Renal cortex interstitium (tissue), 11 donors: ENCODE measurements around the gene PIM3. TPM values are rescaled to one million over a fixed set of nuclear protein-coding genes. Genes with fewer than 3 reads are reported as not detected.

Experiments used
- DNase-seq, 11 donors: peaks; one replicate each; pipeline ENCODE4 v3.0.0-alpha.2; 2013; ENCODE audit warnings: low read depth in 9 of 11, low spot score in 4 of 11; ENCODE audit errors: extremely low read depth in 1 of 11
- polyA plus RNA-seq, 3 donors: library from polyadenylated mRNA; unstranded; fragments of 120-200 nt; gene quantifications; one replicate each; pipeline ENCODE4 v1.2.1, GENCODE V29; 2013; ENCODE audit not compliant: insufficient read length in 3 of 3

PIM3 gene
- polyA plus RNA-seq, 3 donors = 14.3 to 25.1 (median 20.3) TPM

DNA sequence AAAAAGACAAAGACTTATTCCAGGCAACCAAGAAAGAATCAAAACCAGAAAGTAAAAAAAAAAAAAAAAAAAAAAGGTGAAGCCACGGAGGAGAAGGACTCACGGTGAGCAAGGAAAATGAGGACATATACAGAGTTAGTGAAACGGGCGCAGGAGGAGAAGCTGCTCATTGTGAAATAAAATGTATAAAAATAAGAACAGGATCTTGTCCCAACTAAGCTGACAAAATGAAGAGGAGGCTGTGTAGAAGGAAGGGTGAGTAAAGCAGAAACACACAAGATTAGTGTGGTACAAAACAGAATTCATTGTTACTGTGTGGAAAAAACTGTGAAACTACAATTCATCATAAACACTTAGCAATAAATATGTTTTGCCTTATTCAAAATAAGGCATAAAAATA, 44.3 kb downstream of the PIM3 start:
- DNase-seq = no peak

DNA sequence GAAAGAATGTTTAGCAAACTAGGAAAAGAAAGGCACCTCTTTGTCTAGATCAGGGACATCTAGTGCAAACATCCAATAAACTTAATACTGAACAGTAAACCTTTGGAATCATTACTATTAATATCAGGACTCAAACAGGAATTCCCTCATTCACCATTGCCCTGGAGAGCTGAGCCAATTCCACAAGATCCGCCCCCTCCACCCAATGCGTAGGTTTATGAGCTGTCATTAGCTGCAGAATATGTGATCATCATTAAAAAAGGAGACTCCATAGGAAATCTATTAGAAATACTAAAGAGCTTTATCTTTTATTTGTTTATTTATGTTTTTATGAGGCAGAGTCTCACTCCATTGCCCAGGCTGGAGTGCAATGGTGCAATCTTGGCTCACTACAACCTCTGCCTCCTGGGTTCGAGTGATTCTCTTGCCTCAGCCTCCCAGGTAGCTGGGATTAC, 46.5 kb downstream of the PIM3 start:
- no peak for DNase-seq

DNA sequence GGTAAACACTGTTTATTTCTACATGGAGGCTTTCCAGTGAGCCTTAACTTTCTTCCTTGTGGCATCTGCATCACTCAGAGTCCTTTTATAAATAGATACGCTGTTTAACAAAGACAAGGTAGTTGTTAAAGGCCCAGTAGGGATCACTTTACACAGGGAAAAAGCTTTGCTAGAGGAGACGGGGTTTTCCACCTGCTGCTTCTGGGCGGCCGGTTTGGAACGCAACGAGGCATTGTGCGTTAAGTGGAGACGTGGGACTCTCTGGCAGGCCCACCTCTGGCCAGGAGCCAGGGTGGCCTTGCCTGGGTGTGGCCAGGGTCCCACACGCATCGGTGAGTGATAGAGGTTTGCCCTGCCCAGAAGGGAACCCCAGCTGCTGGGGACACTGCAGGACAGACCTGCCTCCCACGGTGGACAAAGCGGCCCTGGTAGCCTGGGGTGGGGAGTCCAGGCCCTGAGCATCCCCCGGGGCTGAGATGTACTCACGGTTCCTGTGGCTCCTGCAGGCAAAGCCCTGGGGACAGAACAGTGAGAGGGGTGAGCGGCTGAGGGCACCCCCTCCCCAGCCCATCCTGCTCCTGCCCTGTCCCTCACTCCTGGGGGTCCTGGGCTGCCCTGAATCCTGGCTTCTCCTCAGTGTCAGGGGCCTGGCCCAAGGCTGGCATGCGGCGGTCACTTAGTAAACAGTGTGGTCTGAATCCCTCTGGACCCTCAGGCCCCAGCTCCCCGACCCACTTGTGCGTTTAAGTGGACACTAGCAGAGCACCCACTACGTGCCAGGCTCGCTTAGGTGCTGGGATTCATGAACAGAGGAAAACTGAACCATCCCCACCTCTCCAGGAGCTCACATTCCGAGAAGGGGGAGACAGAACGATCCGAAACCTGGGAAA, 47.8 kb downstream of the PIM3 start:
- DNase-seq = no peak

DNA sequence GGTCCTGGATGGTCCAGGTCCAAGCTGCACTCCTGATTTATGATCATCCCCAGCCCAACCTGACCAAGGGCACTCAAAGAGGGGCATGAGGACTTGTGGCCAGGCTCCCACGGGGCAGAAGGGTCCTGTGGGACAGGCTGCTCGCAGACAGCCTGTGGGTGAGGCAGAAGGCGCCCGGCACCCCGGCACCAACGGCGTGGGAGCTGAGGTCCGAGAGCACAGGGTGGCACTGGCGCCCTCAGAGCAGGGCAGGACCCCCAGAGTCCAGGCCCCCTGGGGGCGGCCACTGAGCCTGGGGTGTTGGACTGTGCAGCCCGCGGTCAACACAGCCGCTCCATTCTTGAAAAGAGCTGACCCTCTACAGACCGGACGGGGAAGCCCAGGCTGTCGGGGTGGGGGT, 48.7 kb downstream of the PIM3 start:
- DNase-seq = no peak

DNA sequence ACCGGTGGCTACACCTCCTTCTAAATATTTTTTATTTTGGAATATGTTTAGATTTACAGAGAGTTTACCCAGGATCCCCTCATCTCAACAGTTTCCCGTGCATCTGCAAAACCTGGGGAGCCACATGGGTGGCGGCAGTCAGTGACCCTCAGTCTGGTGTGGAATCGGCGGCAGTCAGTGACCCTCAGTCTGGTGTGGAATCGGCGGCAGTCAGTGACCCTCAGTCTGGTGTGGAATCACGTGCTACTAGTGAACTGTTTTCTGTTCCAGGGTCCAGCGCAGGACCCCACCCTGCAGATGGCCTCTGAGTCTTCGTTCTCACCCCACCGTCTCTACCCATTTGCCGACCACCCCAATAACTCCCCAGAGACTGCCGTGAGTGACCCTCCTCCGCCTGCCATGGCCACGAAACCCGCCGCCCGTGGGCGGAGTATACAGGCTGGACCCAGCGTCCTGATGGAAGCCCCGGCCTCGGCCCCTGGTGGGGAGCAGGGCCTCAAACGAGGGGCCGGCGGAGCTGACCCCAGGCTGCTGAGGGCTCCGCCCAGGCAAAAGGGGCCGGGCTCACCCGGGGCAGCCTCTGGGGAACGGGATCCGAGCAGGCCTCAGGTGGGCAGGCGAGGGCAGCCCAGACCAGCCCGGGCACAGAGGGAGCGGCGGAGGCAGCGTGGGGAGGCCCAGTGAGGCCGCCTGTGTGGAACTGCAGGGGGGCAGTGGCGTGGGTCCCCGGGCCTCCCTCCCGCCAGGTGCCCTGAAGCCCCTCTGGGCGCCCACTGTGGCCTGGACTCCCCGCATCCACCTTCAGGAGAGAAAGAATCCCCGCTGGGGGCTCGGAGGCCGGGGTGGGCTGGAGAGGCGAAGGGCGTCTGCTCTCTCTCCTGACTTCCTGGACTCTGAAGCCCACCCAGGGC, 49.4 kb downstream of the PIM3 start:
- DNase-seq = no peak

DNA sequence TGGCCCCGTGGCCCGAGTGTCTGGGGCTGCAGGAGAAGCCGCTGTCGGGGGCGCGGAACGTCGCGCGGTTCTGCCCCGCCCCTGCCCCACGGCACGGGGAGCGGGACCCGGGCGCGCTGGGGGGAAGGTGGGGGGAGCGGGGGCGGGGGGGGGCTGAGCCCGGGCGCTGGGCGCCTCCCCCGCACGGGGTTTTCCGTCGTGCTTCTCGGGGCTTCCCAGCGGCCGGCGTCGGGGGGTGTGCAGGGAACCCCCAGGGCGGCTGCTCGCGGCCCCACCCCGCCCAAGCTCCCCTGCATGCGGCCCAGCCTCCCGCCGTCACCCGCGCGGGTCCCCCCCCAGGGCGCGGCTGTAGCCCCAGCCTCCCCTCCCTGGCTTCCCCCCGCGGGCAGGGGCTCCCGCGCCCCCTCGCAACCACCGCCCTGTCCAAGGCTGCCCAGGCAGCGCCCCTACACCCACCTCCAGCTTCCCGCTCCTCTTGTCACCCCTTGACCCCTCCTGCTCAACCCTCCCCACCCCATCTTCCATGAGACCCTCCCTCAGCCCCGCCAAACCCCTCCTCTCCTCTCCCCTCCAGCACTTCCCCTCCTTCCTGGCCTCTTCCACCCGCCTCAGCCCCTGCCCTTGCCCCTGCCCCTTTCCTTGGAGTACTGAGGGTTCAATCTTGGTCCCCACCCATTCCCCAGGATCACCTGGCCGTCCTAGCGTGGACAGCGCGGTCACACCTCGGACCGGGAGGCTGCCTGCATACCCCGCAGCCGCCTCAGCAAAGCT, 50.3 kb downstream of the PIM3 start:
- DNase-seq = no peak

DNA sequence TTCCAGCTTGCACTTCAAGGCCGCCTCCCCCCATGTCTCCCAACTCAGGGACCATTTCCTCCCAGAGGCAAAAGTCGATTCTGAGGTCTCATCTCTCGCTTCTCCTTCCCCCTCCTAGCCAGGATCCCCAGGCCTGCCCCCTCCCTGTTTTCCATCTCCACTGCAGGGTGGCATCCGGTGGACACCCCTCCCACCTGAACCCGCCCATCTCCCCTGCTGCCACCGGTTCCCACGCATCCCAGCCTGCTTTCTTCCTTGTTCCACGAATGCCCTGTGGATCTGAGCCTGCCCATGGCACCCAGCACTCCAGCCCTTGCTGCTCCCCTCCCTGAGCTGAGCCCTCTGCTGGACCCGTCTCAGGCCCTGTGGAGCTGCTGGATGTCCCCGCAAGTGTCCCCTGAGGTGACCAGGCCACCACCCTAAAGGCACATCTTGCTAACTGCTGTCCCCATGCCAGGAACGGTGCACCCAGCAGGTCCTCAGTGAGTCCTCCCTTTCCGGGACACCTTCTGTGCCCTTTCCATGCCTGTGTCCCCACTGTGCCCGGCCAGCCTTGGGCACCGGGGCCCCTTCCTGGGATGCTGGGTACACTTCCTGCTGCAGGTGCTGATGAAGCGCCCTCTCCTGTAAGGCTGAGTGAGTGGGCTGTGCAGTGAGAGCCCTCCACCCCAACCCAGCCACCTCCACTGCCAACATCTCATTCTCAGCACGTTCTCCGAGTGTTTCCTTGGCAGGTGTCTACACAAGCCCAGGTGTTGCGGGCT, 51.1 kb downstream of the PIM3 start:
- DNase-seq = no peak

DNA sequence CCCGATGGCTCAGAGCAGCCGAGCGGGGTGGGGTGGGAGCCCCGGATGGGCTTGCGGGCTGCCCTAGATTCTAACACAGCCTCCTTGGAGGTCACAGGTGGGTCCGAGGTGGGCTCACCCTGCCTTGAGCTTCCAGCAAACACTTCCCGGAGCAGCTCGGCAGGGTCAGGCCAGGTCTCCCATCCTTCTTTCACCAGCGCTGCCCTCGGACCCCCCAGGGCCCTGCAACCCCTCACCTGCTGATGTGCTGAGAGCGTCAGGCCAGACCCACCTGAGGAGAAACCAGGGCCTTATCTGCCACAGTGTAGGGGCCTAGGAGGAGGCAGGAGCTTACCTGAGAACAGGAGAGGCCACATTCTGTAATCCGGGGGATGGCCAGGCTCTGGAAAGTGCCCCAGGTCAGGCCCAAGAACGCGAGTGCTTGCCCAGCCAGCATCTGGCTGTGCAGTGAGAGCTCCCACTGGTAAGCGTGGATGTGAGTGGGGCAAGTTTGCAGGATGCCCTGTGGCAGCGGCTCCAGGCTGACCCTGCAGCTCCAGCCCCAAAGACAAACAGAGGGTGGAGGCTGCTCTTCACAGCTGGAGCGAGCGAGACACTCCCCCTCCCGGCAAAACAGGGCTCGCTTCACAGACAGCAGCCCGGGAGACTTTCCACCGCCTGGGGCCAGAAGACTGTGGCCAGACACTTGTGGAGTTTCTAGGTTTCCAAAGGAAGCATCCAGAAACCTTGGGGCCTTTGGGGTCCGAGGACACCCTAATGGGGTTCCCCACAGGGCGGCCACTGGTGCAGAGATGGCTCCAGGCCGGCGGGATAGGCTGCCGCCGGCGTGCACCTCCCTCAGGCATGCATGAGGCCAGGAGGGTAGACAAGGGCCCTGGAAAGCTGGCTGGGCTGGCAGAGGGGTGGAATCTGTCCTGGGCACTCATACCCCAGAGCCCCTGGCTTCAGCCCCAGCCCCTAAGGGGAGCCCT, 51.9 kb downstream of the PIM3 start, which contains the start of gene IL17REL:
IL17REL (minus strand) TSS at position 555 of the 971 bp plus-strand sequence; CDS start at position 436, 119 bp downstream.
- DNase-seq = no peak

Other genes starting within 250 kb of the PIM3 start
- 10 to 100 TPM; 34.5 to 42.1 (median 41.9) TPM for gene BRD1, start 132.9 kb upstream of the PIM3 start, polyA plus RNA-seq
- 10 to 100 TPM; 15.2 to 18.6 (median 17.2) TPM for gene ZBED4, start 106.9 kb upstream of the PIM3 start, polyA plus RNA-seq
- 10 to 100 TPM; 23.4 to 38.3 (median 33.4) TPM for gene ALG12, start 42.3 kb upstream of the PIM3 start, polyA plus RNA-seq
- gene CRELD2, start 42.1 kb upstream of the PIM3 start, polyA plus RNA-seq = 10 to 100 TPM; 22.2 to 33.9 (median 32.6) TPM
- under 1 TPM in 2 of 3 donors, not detected in 1; 0.04 to 0.06 TPM for gene IL17REL, start 52.0 kb downstream of the PIM3 start, polyA plus RNA-seq
- not detected for gene TTLL8, start 97.5 kb downstream of the PIM3 start, polyA plus RNA-seq
- gene MLC1, start 124.7 kb downstream of the PIM3 start, polyA plus RNA-seq = 1 to 10 TPM in 2 of 3 donors, under 1 TPM in 1; 0.77 to 1.4 (median 1.3) TPM
- gene MOV10L1, start 129.2 kb downstream of the PIM3 start, polyA plus RNA-seq = 1 to 10 TPM in 1 of 3 donors, under 1 TPM in 2; 0.58 to 1.3 (median 0.78) TPM
- 1 to 10 TPM; 1.3 to 2.2 (median 1.5) TPM for gene PANX2, start 210.0 kb downstream of the PIM3 start, polyA plus RNA-seq
- gene TRABD, start 225.1 kb downstream of the PIM3 start, polyA plus RNA-seq = 10 to 100 TPM; 17.5 to 31.3 (median 29.6) TPM
- gene SELENOO, start 240.2 kb downstream of the PIM3 start, polyA plus RNA-seq = 10 to 100 TPM; 16.9 to 31.1 (median 24.0) TPM